Thoracic aorta (tissue), 2 donors: ENCODE data around the gene DAB2IP. TPM values are rescaled to one million over a fixed set of nuclear protein-coding genes. Genes with fewer than 3 reads are reported as not detected.

Experiments
- ATAC-seq: fragments of 150-250 bp; one replicate; pipeline ENCODE4 v1.8.0; 2017; ENCODE audit warnings: low read depth; ENCODE audit not compliant: insufficient number of reproducible peaks, low FRiP score
- DNase-seq: peaks from one replicate; pipeline ENCODE4 v3.0.0-alpha.2; 2020; ENCODE audit warnings: low spot score
- H3K27ac ChIP-seq, 2 donors: fragments of 200-600 bp; sonication (generic); 1 replicate in 1 of 2; 2 replicates in 1 of 2; pipeline ENCODE4 v1.5.1; 2016; ENCODE audit warnings: mild to moderate bottlenecking in 2 of 2, moderate library complexity in 2 of 2
- H3K27me3 ChIP-seq: fragments of 200-600 bp; sonication (generic); replicated peaks from 2 replicates; pipeline ENCODE4 v1.6.0; 2016; ENCODE audit warnings: mild to moderate bottlenecking; ENCODE audit not compliant: insufficient read depth
- H3K36me3 ChIP-seq: fragments of 200-600 bp; sonication (generic); one replicate; pipeline ENCODE4 v1.5.1; 2016
- H3K4me1 ChIP-seq, 2 donors: fragments of 200-600 bp; sonication (generic); 1 replicate in 1 of 2; 2 replicates in 1 of 2; pipeline versions ENCODE4 v1.5.1 to v1.6.0; 2016; ENCODE audit warnings: low read depth in 2 of 2, mild to moderate bottlenecking in 1 of 2; ENCODE audit not compliant: control insufficient read depth in 1 of 2
- H3K4me3 ChIP-seq: fragments of 200-600 bp; sonication (generic); 2 replicates; pipeline ENCODE4 v1.5.1; 2016; ENCODE audit warnings: mild to moderate bottlenecking
- H3K9me3 ChIP-seq: fragments of 200-600 bp; sonication (generic); 2 replicates; pipeline ENCODE4 v1.5.1; 2016
- CTCF ChIP-seq: fragments of 200-600 bp; sonication (generic); IDR thresholded peaks from one replicate; pipeline ENCODE4 v1.5.1; 2019; ENCODE audit warnings: antibody characterized with exemption
- total RNA-seq, 2 donors: library from RNA; depleted of rRNA; stranded (reverse); fragments of >200 nt; gene quantifications; one replicate each; pipeline versions ENCODE4 v1.1.0 to v1.2.3, GENCODE V29; 2016

DAB2IP gene
- total RNA-seq, 2 donors from 2014 or later, result 87.4 to 104 TPM

GRCh38 chr9:121731919-121732318 lies 80.5 kb downstream of the DAB2IP start:
- H3K4me1 ChIP-seq, result peaks cover 36 to 81% of the 10 kb centered on the region in 2 donors
- ATAC-seq (no peak), DNase-seq (no peak)
- TF ChIP-seq CTCF, result no peak
- H3K9me3 ChIP-seq, result no peaks in the 10 kb centered on the region
- H3K27me3 ChIP-seq, result no peaks in the 10 kb centered on the region
- peak overlapping the region in 1 of 2 donors; percentile 29 for H3K27ac ChIP-seq
- H3K4me3 ChIP-seq, result no peak overlapping the region
- no peaks in the 10 kb centered on the region for H3K36me3 ChIP-seq

GRCh38 chr9:121732389-121732788 lies 81.0 kb downstream of the DAB2IP start:
- Histone ChIP-seq H3K27ac (peak overlapping the region in 1 of 2 donors; percentile 29), H3K4me1 (peaks cover 38 to 81% of the 10 kb centered on the region in 2 donors), H3K4me3 (no peak overlapping the region), H3K27me3 (no peaks in the 10 kb centered on the region), H3K9me3 (no peaks in the 10 kb centered on the region), H3K36me3 (no peaks in the 10 kb centered on the region)
- ATAC-seq (no peak), DNase-seq (no peak)
- no peak for TF ChIP-seq CTCF

- no peak for DNase-seq
- H3K27ac ChIP-seq, result peak overlapping the region in 1 of 2 donors; percentile 29
- H3K9me3 ChIP-seq, result no peaks in the 10 kb centered on the region
- H3K4me1 ChIP-seq, result peaks cover 39 to 81% of the 10 kb centered on the region in 2 donors
- no peak for TF ChIP-seq CTCF
- no peaks in the 10 kb centered on the region for H3K36me3 ChIP-seq
- no peak overlapping the region for H3K4me3 ChIP-seq
- ATAC-seq, result no peak
- no peaks in the 10 kb centered on the region for H3K27me3 ChIP-seq
Measured at GRCh38 chr9:121732886-121733285, 81.5 kb downstream of the DAB2IP start.

DNA sequence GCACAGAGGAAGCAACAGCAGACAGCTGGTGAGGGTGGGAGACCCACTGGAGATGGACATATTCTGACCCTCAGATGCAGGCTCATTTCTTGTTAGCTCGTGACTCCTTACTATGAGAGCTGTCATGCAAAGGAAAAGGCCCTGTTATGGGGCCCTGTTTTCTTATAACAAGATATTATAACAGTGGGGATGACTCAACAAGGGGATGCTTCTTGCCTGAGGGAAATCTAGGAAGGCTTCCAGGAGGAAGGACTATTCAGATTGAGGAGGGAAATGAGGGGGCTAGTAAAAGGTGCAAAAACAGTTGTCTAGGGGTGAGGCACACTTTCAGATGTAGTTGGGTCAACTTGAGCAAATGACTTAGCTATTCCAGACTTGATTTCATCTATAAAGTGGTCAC lies 83.0 kb downstream of the DAB2IP start:
- TF ChIP-seq CTCF, result no peak
- H3K4me1 ChIP-seq, result peaks cover 51 to 84% of the 10 kb centered on the region in 2 donors

DNA sequence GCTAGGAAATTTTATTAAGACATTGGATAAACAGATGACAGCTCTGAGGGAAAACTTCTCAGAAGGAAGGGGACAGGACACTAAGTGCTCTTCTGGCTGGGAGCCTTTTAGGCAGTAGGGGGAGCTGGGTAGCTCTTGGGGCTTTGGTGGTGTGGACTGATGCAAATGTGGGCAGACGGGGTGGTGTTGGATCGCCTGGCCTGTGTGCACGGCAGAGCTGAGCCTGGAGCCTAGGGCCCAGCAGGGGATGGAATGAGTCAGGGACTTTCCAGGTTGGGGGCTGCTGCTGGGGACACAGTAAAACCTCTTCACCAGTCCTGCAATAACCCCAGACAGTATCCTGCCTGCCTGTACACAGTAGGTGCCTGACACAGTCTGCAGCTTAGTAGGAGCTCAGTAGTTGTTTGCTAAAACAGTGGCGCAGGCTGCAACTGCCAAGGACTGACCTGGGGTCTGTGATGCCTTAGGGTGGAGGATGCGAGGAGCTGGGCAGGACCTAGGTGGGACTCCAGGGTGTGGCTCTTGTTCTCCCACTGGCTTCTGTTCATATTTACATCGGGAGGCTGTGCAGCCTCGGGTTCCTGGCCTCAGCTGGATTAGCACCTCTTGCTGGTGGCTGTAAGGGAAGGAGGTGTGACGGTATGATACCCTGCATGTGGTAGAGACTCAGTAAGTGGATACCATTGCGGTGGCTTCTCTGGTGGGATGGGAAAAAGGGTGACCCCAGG lies 83.8 kb downstream of the DAB2IP start:
- peak overlapping the region; percentile 72 for H3K4me3 ChIP-seq
- no peaks in the 10 kb centered on the region for H3K9me3 ChIP-seq
- H3K4me1 ChIP-seq, result peaks cover 58 to 85% of the 10 kb centered on the region in 2 donors
- no peak for DNase-seq
- peak overlapping the region; percentile 93 to 96 for H3K27ac ChIP-seq
- no peaks in the 10 kb centered on the region for H3K27me3 ChIP-seq
- ATAC-seq, result no peak
- no peak for TF ChIP-seq CTCF
- no peaks in the 10 kb centered on the region for H3K36me3 ChIP-seq

More for the DNA sequence above, 83.0 kb downstream of the DAB2IP start:
- H3K27ac ChIP-seq, result peak overlapping the region; percentile 93 to 96
- no peaks in the 10 kb centered on the region for H3K9me3 ChIP-seq
- ATAC-seq (no peak), DNase-seq (no peak)
- H3K36me3 ChIP-seq, result no peaks in the 10 kb centered on the region
- H3K27me3 ChIP-seq, result no peaks in the 10 kb centered on the region
- no peak overlapping the region for H3K4me3 ChIP-seq
